Measurements from ENCODE around the gene WLS. TPM values are rescaled to one million over a fixed set of nuclear protein-coding genes. Genes with fewer than 3 reads are reported as not detected.

The WLS gene
- total and polyA plus RNA-seq, 2 experiments from 2014 or later = 0.87 to 1.2 TPM

- TF ChIP-seq ZNF462 (CRISPR knock-in tag; IDR thresholded peaks at IDR 0.05) (no peak), EZH2phosphoT487 (IDR thresholded peaks at IDR 0.05; ENCODE audit: unreplicated experiment) (no peak), POLR2AphosphoS5 (IDR thresholded peaks at IDR 0.05; ENCODE audit: low read depth) (no peak)
These were observed 86.8 kb downstream of the WLS start (continued) for GRCh38 chr1:68145418-68146126.

- no peaks in the 10 kb centered on the region for H3K36me3 ChIP-seq (ENCODE audit: insufficient read depth)
- no peaks in the 10 kb centered on the region for H4K20me1 ChIP-seq (replicated peaks; ENCODE audit: insufficient read depth)
- Mint-ChIP-seq H3K27ac (no peak overlapping the region), H3K36me3 (ENCODE audit: low read depth) (no peaks in the 10 kb centered on the region), H3K4me3 (no peak overlapping the region), H3K4me1 (peaks cover 38% of the 10 kb centered on the region), H3K27me3 (ENCODE audit: insufficient read depth, low read depth, poor library complexity) (no peaks in the 10 kb centered on the region), H3K9me3 (no peaks in the 10 kb centered on the region)
- H3F3A ChIP-seq (replicated peaks; ENCODE audit: low read depth) = no peaks in the 10 kb centered on the region
- H3K27me3 ChIP-seq (ENCODE audit: insufficient read depth) = no peaks in the 10 kb centered on the region
- no peak overlapping the region for H3K27ac ChIP-seq (ENCODE audit: low read depth)
- no peak overlapping the region for H3K4me2 ChIP-seq
- ATAC-seq (no peak), DNase-seq (ENCODE audit: low spot score) (no peak)
- H2AFZ ChIP-seq = no peak overlapping the region
- no peaks in the 10 kb centered on the region for H3K79me2 ChIP-seq (replicated peaks; ENCODE audit: insufficient read depth)
- no peak overlapping the region for H3K4me3 ChIP-seq
- no peaks in the 10 kb centered on the region for H3K9me2 ChIP-seq (ENCODE audit: insufficient read depth)
- peaks cover 20% of the 10 kb centered on the region for H3K4me1 ChIP-seq (ENCODE audit: insufficient read depth)
- no peak for TF ChIP-seq JUNB (IDR thresholded peaks at IDR 0.05; ENCODE audit: unreplicated experiment)
- TF ChIP-seq ZNF114 (CRISPR knock-in tag; IDR thresholded peaks at IDR 0.05) = no peak
- TF ChIP-seq REST (IDR thresholded peaks at IDR 0.05; ENCODE audit: unreplicated experiment) = no peak
These were observed 87.5 kb downstream of the WLS start for GRCh38 chr1:68144856-68145255.
